T-cell (primary cell): ENCODE measurements around the gene PES1. TPM values are rescaled to one million over a fixed set of nuclear protein-coding genes. Genes with fewer than 3 reads are reported as not detected.
"Not testable (repeated sequence)": the region's sequence is repeated elsewhere in the genome, so short reads cannot be mapped to it uniquely, and the experiment has no call there.

Source experiments
- ATAC-seq, 4 experiments: fragments of 200-7000 bp in 3 of 4; fragments of 150-1000 bp in 1 of 4; cut with Tn5 transposase; replicated peaks in 1 of 4; 1 replicate in 3 of 4; 2 replicates in 1 of 4; pipeline ENCODE4 v1.10.0; 2021; ENCODE audit warnings: moderate library complexity in 3 of 4, mild to moderate bottlenecking in 2 of 4, moderate number of reproducible peaks in 1 of 4
- CTCF ChIA-PET, 2 donors: fragments of 300-600 bp; sonication (Branson Sonifier 250); formaldehyde crosslinking; loops; one replicate each; lab custom pipeline; 2022; ENCODE audit warnings: antibody characterized with exemption in 2 of 2; lab: Charles Lee
- POLR2A ChIA-PET, 2 donors: fragments of 300-600 bp; sonication (Branson Sonifier 250); formaldehyde crosslinking; loops; one replicate each; lab custom pipeline; 2022; ENCODE audit warnings: antibody characterized with exemption in 2 of 2; lab: Charles Lee
- DNase-seq, 35 experiments: peaks; one replicate each; pipeline versions ENCODE4 v3.0.0 to v3.0.0-alpha.2; 2013 to 2023
- H3K27ac ChIP-seq: one replicate; pipeline ENCODE4 v1.5.1; 2013; ENCODE audit warnings: low read length
- H3K27me3 ChIP-seq, 2 experiments: replicated peaks in 1 of 2; 1 replicate in 1 of 2; 2 replicates in 1 of 2; pipeline versions ENCODE4 v1.6.1 to v1.7.0; 2013; ENCODE audit warnings: low read length in 1 of 2, mixed read lengths in 1 of 2; ENCODE audit not compliant: control insufficient read depth in 2 of 2, insufficient read depth in 2 of 2; ENCODE audit errors: extremely low read depth in 1 of 2
- H3K36me3 ChIP-seq, 2 donors: 1 replicate in 1 of 2; 2 replicates in 1 of 2; pipeline versions ENCODE4 v1.6.1 to v1.7.0; 2013; ENCODE audit warnings: low read length in 1 of 2; ENCODE audit not compliant: control insufficient read depth in 2 of 2, insufficient read depth in 1 of 2; ENCODE audit errors: extremely low read depth in 1 of 2
- H3K4me1 ChIP-seq, 2 experiments: 1 replicate in 1 of 2; 2 replicates in 1 of 2; pipeline versions ENCODE4 v1.6.1 to v1.7.0; 2013; ENCODE audit warnings: low read length in 2 of 2, mixed read lengths in 1 of 2; ENCODE audit not compliant: insufficient read depth in 2 of 2, control insufficient read depth in 1 of 2; ENCODE audit errors: extremely low read depth in 1 of 2
- H3K4me3 ChIP-seq, 2 donors: 1 replicate in 1 of 2; 2 replicates in 1 of 2; pipeline versions ENCODE4 v1.5.1 to v1.7.0; 2013; ENCODE audit warnings: mild to moderate bottlenecking in 2 of 2, low read length in 1 of 2, moderate library complexity in 1 of 2; ENCODE audit not compliant: control insufficient read depth in 1 of 2; ENCODE audit errors: extremely low read depth in 1 of 2
- H3K9me3 ChIP-seq: 2 replicates; pipeline ENCODE4 v1.7.0; 2013
- H3K27ac Mint-ChIP-seq, 2 donors: one replicate each; pipeline ENCODE4 v1.8.0; 2020 to 2021; ENCODE audit warnings: mild to moderate bottlenecking in 2 of 2, mixed read lengths in 2 of 2
- H3K27me3 Mint-ChIP-seq, 2 donors: one replicate each; pipeline ENCODE4 v1.8.0; 2021 to 2022; ENCODE audit warnings: mixed read lengths in 2 of 2
- H3K36me3 Mint-ChIP-seq: one replicate; pipeline ENCODE4 v1.8.0; 2021; ENCODE audit warnings: mixed read lengths
- H3K4me1 Mint-ChIP-seq, 3 donors: one replicate each; pipeline ENCODE4 v1.8.0; 2020 to 2022; ENCODE audit warnings: mixed read lengths in 3 of 3, mild to moderate bottlenecking in 1 of 3
- H3K4me3 Mint-ChIP-seq, 3 donors: one replicate each; pipeline ENCODE4 v1.8.0; 2020 to 2022; ENCODE audit warnings: mild to moderate bottlenecking in 3 of 3, mixed read lengths in 3 of 3, moderate library complexity in 3 of 3
- H3K9me3 Mint-ChIP-seq, 3 donors: one replicate each; pipeline ENCODE4 v1.8.0; 2020 to 2022; ENCODE audit warnings: mixed read lengths in 3 of 3
- WGBS: methylation state at CpG from one replicate; pipeline ENCODE4 v1.1.5; 2013; ENCODE audit warnings: missing lambda C conversion rate; ENCODE audit not compliant: insufficient coverage; 5-methylcytosine and 5-hydroxymethylcytosine counted together
- total RNA-seq, 35 experiments: library from RNA in 6 of 35; stranded (reverse) in 6 of 35; fragments of 120-200 nt in 1 of 35; gene quantifications; one replicate each; pipeline versions ENCODE4 v1.2.1 to v1.2.4 and lab custom pipeline; 2013 to 2026

Gene PES1
- total RNA-seq, 5 donors from 2014 or later (not counting 1 experiment from before 2014, with no cell fraction given) = 36.0 to 66.2 (median 63.1) TPM

DNA sequence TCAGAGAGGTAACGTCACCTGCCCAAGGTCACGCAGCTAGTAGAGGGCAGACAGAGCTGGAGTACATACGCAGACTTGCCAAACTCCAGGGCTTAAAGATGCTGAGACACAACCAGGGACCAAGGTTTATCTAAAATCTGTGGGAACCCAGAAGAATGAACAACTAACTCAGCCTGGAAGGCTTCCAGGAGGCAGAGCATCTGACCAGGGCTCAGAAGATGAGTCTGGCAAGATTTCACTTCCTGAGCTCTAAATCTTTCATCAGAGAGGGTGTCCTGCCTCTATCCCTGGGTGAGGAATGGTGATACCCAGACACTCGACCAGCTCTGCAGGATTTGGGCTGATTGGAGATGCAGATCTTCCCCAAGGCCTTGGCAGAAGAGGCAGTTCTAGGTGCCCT is 26.4 kb downstream of the PES1 start:
- no peaks in the 10 kb centered on the region for H3K9me3 ChIP-seq
- WGBS = 75% methylated on average over 4 of the region's 4 CpGs
- H3K36me3 Mint-ChIP-seq = peaks cover 4% of the 10 kb centered on the region
- H3K27me3 ChIP-seq = peaks cover 0 to 41% of the 10 kb centered on the region in 2 experiments
- no peak overlapping the region for H3K27ac ChIP-seq
- no peak for DNase-seq
- H3K4me3 ChIP-seq = no peak overlapping the region
- no peaks in the 10 kb centered on the region for H3K4me1 ChIP-seq
- H3K4me3 Mint-ChIP-seq = no peak overlapping the region
- peaks cover 6 to 10% of the 10 kb centered on the region in 2 donors for H3K27me3 Mint-ChIP-seq
- H3K4me1 Mint-ChIP-seq = no peaks in the 10 kb centered on the region
- H3K36me3 ChIP-seq = no peaks in the 10 kb centered on the region
- no peak overlapping the region for H3K27ac Mint-ChIP-seq
- ATAC-seq = no peak
- CTCF ChIA-PET = no interaction called here
- POLR2A ChIA-PET = no interaction called here
- no peaks in the 10 kb centered on the region for H3K9me3 Mint-ChIP-seq

- ChIA-PET CTCF (no interaction called here), POLR2A (no interaction called here)
- ATAC-seq (no peak), DNase-seq (no peak)
- no peak overlapping the region for H3K4me3 ChIP-seq
- peaks cover 6 to 11% of the 10 kb centered on the region in 2 donors for H3K27me3 Mint-ChIP-seq
- H3K9me3 Mint-ChIP-seq = no peaks in the 10 kb centered on the region
- H3K27ac Mint-ChIP-seq = no peak overlapping the region
- no peaks in the 10 kb centered on the region for H3K4me1 Mint-ChIP-seq
- no peaks in the 10 kb centered on the region for H3K36me3 ChIP-seq
- H3K4me1 ChIP-seq = no peaks in the 10 kb centered on the region
- 80% methylated on average over 1 of the region's 3 CpGs for WGBS
- peaks cover 0 to 46% of the 10 kb centered on the region in 2 experiments for H3K27me3 ChIP-seq
- no peak overlapping the region for H3K4me3 Mint-ChIP-seq
- H3K27ac ChIP-seq = no peak overlapping the region
- no peaks in the 10 kb centered on the region for H3K9me3 ChIP-seq
- peaks cover 4% of the 10 kb centered on the region for H3K36me3 Mint-ChIP-seq
Measured at GRCh38 chr22:30564761-30565119, 27.0 kb downstream of the PES1 start.

DNA sequence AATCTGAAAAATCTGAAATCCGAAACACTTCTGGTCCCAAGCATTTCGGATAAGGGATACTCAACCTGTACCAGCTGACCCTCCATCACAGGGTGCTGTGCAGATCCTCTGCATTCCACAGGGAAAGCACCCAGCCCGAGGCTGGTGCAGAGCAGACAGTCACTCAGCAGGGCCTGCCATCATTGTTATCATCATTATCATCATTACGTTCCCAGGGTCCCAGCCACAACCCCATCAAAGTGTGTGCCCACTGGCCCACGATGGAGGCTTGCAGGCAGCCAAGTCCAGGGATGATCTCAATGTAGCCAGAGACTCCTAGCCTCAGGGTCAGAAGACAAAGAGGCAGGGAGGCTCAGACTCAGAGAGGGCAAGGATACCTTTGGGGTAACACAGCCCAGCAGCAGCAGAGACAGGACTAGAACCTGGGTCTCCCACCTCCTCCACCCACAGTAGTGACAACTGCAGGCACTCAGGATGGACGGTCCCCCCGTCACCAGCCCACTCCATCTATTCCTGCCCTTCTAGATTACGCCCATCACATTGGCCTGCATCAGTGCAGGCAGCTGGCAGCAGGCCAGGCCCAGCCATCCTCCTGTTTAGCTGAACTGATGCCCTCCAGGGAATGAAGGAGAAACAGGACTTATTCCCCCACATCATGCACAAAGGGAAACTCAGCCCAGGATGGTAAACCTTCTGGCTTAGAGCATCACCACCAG is 27.5 kb downstream of the PES1 start:
- H3K36me3 ChIP-seq = no peaks in the 10 kb centered on the region
- no peak overlapping the region for H3K27ac ChIP-seq
- 76% methylated on average over 7 of the region's 8 CpGs for WGBS
- H3K4me3 ChIP-seq = no peak overlapping the region
- no peaks in the 10 kb centered on the region for H3K9me3 Mint-ChIP-seq
- H3K36me3 Mint-ChIP-seq = peaks cover 4% of the 10 kb centered on the region
- H3K4me1 ChIP-seq = no peaks in the 10 kb centered on the region
- peaks cover 3 to 12% of the 10 kb centered on the region in 2 donors for H3K27me3 Mint-ChIP-seq
- no peak for DNase-seq
- H3K4me1 Mint-ChIP-seq = no peaks in the 10 kb centered on the region
- ATAC-seq = no peak
- H3K4me3 Mint-ChIP-seq = no peak overlapping the region
- ChIA-PET CTCF (no interaction called here), POLR2A (no interaction called here)
- peaks cover 0 to 42% of the 10 kb centered on the region in 2 experiments for H3K27me3 ChIP-seq
- no peaks in the 10 kb centered on the region for H3K9me3 ChIP-seq
- H3K27ac Mint-ChIP-seq = no peak overlapping the region

DNA sequence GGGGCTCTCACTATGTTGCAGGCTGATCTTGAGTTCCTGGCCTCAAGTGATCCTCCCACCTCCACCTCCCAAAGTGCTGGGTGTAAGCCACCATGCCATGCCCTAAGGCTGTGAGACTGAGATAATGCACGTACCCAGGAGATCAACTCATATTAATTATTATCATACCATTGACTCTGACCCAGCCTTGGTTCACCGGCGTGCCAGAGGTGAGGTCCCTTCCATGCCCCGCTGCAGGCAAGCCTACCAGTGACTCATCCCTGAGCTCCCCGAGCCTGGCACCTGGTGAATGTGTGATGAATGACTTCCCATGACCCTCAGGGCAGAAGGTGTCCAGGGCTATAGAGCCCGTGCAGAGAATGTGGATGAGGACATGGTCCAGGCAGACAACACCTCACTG is 29.3 kb downstream of the PES1 start:
- no peaks in the 10 kb centered on the region for H3K36me3 ChIP-seq
- no peak for ATAC-seq
- POLR2A ChIA-PET = no interaction called here
- H3K36me3 Mint-ChIP-seq = no peaks in the 10 kb centered on the region
- H3K27me3 Mint-ChIP-seq = peaks cover 0 to 3% of the 10 kb centered on the region in 2 donors
- H3K4me3 ChIP-seq = no peak overlapping the region
- H3K9me3 ChIP-seq = no peaks in the 10 kb centered on the region
- H3K4me1 Mint-ChIP-seq = no peaks in the 10 kb centered on the region
- H3K4me3 Mint-ChIP-seq = no peak overlapping the region
- H3K27ac Mint-ChIP-seq = no peak overlapping the region
- H3K27me3 ChIP-seq = peaks cover 0 to 37% of the 10 kb centered on the region in 2 experiments
- no peaks in the 10 kb centered on the region for H3K4me1 ChIP-seq
- no peaks in the 10 kb centered on the region for H3K9me3 Mint-ChIP-seq
- WGBS = 72% methylated on average over 3 of the region's 6 CpGs
- no peak for DNase-seq
- CTCF ChIA-PET = no interaction called here
- no peak overlapping the region for H3K27ac ChIP-seq

GRCh38 chr22:30561402-30562189 is 30.1 kb downstream of the PES1 start:
- H3K27me3 ChIP-seq = peaks cover 0 to 37% of the 10 kb centered on the region in 2 experiments
- H3K4me3 Mint-ChIP-seq = no peak overlapping the region
- H3K36me3 Mint-ChIP-seq = no peaks in the 10 kb centered on the region
- H3K4me1 ChIP-seq = no peaks in the 10 kb centered on the region
- WGBS = 63% methylated on average over 2 of the region's 10 CpGs
- no peaks in the 10 kb centered on the region for H3K4me1 Mint-ChIP-seq
- H3K27ac ChIP-seq = no peak overlapping the region
- no peaks in the 10 kb centered on the region for H3K9me3 Mint-ChIP-seq
- ATAC-seq (no peak), DNase-seq (no peak)
- no peaks in the 10 kb centered on the region for H3K9me3 ChIP-seq
- POLR2A ChIA-PET = no interaction called here
- H3K27ac Mint-ChIP-seq = no peak overlapping the region
- no peak overlapping the region for H3K4me3 ChIP-seq
- CTCF ChIA-PET = no interaction called here
- peaks cover 0 to 3% of the 10 kb centered on the region in 2 donors for H3K27me3 Mint-ChIP-seq
- H3K36me3 ChIP-seq = no peaks in the 10 kb centered on the region

- H3K4me3 ChIP-seq, H3K36me3 ChIP-seq, H3K9me3 Mint-ChIP-seq, H3K27ac ChIP-seq, H3K9me3 ChIP-seq, ATAC-seq, H3K4me3 Mint-ChIP-seq, H3K27ac Mint-ChIP-seq, CTCF ChIA-PET, H3K27me3 Mint-ChIP-seq, H3K4me1 Mint-ChIP-seq, H3K36me3 Mint-ChIP-seq, H3K4me1 ChIP-seq, DNase-seq, POLR2A ChIA-PET: not testable (repeated sequence)
- peaks cover 0 to 33% of the 10 kb centered on the region in 2 experiments for H3K27me3 ChIP-seq
- 32% methylated on average over 4 of the region's 11 CpGs for WGBS
Measured at GRCh38 chr22:30560643-30561202, 31.0 kb downstream of the PES1 start.
